Neuron (in vitro differentiated cells): ENCODE measurements around the gene CCDC18.

Experiments used
- H2AFZ ChIP-seq: one replicate; pipeline ENCODE4 v1.6.1; 2013; ENCODE audit warnings: low read depth, mild to moderate bottlenecking, inconsistent platforms, low read length, moderate library complexity
- H3K27me3 ChIP-seq: one replicate; pipeline ENCODE4 v1.6.1; 2013; ENCODE audit warnings: low read length; ENCODE audit not compliant: insufficient read depth
- H3K36me3 ChIP-seq: one replicate; pipeline ENCODE4 v1.6.1; 2013; ENCODE audit warnings: low read length; ENCODE audit not compliant: insufficient read depth
- H3K4me1 ChIP-seq: one replicate; pipeline ENCODE4 v1.6.1; 2013; ENCODE audit warnings: low read length; ENCODE audit not compliant: insufficient read depth
- H3K4me3 ChIP-seq: 2 replicates; pipeline ENCODE4 v1.5.1; 2013; ENCODE audit warnings: mild to moderate bottlenecking, low read length, moderate library complexity
- H3K9me3 ChIP-seq: one replicate; pipeline ENCODE4 v1.6.1; 2013; ENCODE audit warnings: low read length

CCDC18 gene

GRCh38 chr1:93313026-93313425 is 132.5 kb downstream of the CCDC18 start:
- Histone ChIP-seq H3K27me3 (no peaks in the 10 kb centered on the region), H2AFZ (no peak overlapping the region), H3K9me3 (no peaks in the 10 kb centered on the region), H3K4me3 (no peak overlapping the region), H3K4me1 (no peaks in the 10 kb centered on the region), H3K36me3 (no peaks in the 10 kb centered on the region)

GRCh38 chr1:93317207-93317606 is 136.7 kb downstream of the CCDC18 start:
- Histone ChIP-seq H3K27me3 (no peaks in the 10 kb centered on the region), H3K9me3 (peaks cover 5% of the 10 kb centered on the region), H3K4me3 (no peak overlapping the region), H2AFZ (no peak overlapping the region), H3K4me1 (no peaks in the 10 kb centered on the region), H3K36me3 (no peaks in the 10 kb centered on the region)

GRCh38 chr1:93317943-93318342 is 137.4 kb downstream of the CCDC18 start:
- no peak overlapping the region for H3K4me3 ChIP-seq
- H3K36me3 ChIP-seq = no peaks in the 10 kb centered on the region
- H2AFZ ChIP-seq = no peak overlapping the region
- H3K4me1 ChIP-seq = no peaks in the 10 kb centered on the region
- H3K27me3 ChIP-seq = no peaks in the 10 kb centered on the region
- H3K9me3 ChIP-seq = peaks cover 5% of the 10 kb centered on the region

- Histone ChIP-seq H3K27me3 (no peaks in the 10 kb centered on the region), H3K9me3 (peaks cover 5% of the 10 kb centered on the region)
These were observed 141.2 kb downstream of the CCDC18 start for GRCh38 chr1:93321720-93322119.

GRCh38 chr1:93322349-93322748 is 141.8 kb downstream of the CCDC18 start:
- no peaks in the 10 kb centered on the region for H3K36me3 ChIP-seq
- no peak overlapping the region for H2AFZ ChIP-seq
- H3K4me1 ChIP-seq = no peaks in the 10 kb centered on the region
- no peak overlapping the region for H3K4me3 ChIP-seq
- H3K9me3 ChIP-seq = peaks cover 5% of the 10 kb centered on the region
- no peaks in the 10 kb centered on the region for H3K27me3 ChIP-seq

More at GRCh38 chr1:93321720-93322119, 141.2 kb downstream of the CCDC18 start:
- Histone ChIP-seq H2AFZ (no peak overlapping the region), H3K4me1 (no peaks in the 10 kb centered on the region), H3K36me3 (no peaks in the 10 kb centered on the region), H3K4me3 (no peak overlapping the region)

- Histone ChIP-seq H3K27me3 (no peaks in the 10 kb centered on the region), H3K9me3 (peaks cover 5% of the 10 kb centered on the region), H3K4me3 (no peak overlapping the region), H2AFZ (no peak overlapping the region), H3K36me3 (no peaks in the 10 kb centered on the region), H3K4me1 (no peaks in the 10 kb centered on the region)
These were observed 142.8 kb downstream of the CCDC18 start for GRCh38 chr1:93323185-93323820.

- Histone ChIP-seq H3K36me3 (no peaks in the 10 kb centered on the region), H3K9me3 (peaks cover 5% of the 10 kb centered on the region), H3K4me3 (no peak overlapping the region), H2AFZ (no peak overlapping the region), H3K27me3 (no peaks in the 10 kb centered on the region), H3K4me1 (no peaks in the 10 kb centered on the region)
These were observed 144.3 kb downstream of the CCDC18 start for GRCh38 chr1:93324486-93325464.
